Mucosa of descending colon (tissue), 3 donors: Measurements from ENCODE around the gene RRH. TPM values are rescaled to one million over a fixed set of nuclear protein-coding genes. Genes with fewer than 3 reads are reported as not detected.
"Not testable (repeated sequence)": the region's sequence is repeated elsewhere in the genome, so short reads cannot be mapped to it uniquely, and the experiment has no call there.

ENCODE experiments used
- ATAC-seq: fragments of 200-7000 bp; cut with Tn5 transposase; one replicate; pipeline ENCODE4 v1.9.1; 2020; ENCODE audit warnings: mild to moderate bottlenecking, moderate library complexity
- DNase-seq, 3 donors: peaks; one replicate each; pipeline ENCODE4 v3.0.0-alpha.2; 2020
- H3K36me3 ChIP-seq: fragments of 200-600 bp; one replicate; pipeline ENCODE4 v1.8.0; 2021; ENCODE audit warnings: low read depth, mild to moderate bottlenecking
- H3K4me1 ChIP-seq: fragments of 200-600 bp; one replicate; pipeline ENCODE4 v1.8.0; 2021; ENCODE audit warnings: low read depth, mild to moderate bottlenecking
- H3K4me3 ChIP-seq: fragments of 200-600 bp; one replicate; pipeline ENCODE4 v1.8.0; 2021; ENCODE audit warnings: mild to moderate bottlenecking
- H3K9me3 ChIP-seq: fragments of 200-600 bp; one replicate; pipeline ENCODE4 v1.8.0; 2021; ENCODE audit warnings: mild to moderate bottlenecking
- intact Hi-C, 2 donors: fragments of 100-400 bp; cut with DNase I in 1 of 2; cut with micrococcal nuclease in 1 of 2; formaldehyde crosslinking; loops; one replicate each; pipeline versions ENCODE4 v1.11.0 to v1.11.1; 2022; cut with DNase I, micrococcal nuclease
- long read RNA-seq, 2 donors: library from polyadenylated mRNA; unstranded; transcript quantifications; one replicate each; pipeline ENCODE4 v2.0.0, GENCODE V29; 2019 to 2021
- total RNA-seq, 3 donors: library from RNA; stranded (reverse); fragmentation: NEBNext Ultra II Directional in 2 of 3; extraction: Animal tissue kit (Norgen Biotek cat#: 25700) in 2 of 3; gene quantifications; one replicate each; pipeline versions ENCODE4 v1.2.1 to v1.2.4, GENCODE V29; 2021 to 2023
- TF ChIP-seq, protein P1 (sequence below): fragments of 200-600 bp; IDR thresholded peaks from one replicate; pipeline ENCODE4 v1.8.0; 2022; ENCODE audit warnings: antibody characterized with exemption, mild to moderate bottlenecking
- donor health status: DM: no; HTN: no; CAD: no; lungs with moderate emphysema.
- donor health status: DM: no; HTN: no; CAD: no.
- donor health status: DM: no; HTN: yes; CAD: no.

RRH gene
- not detected for total RNA-seq
- long read RNA-seq, donor 1, partial matches to known transcripts: 0 of 1 reads
- long read RNA-seq, donor 1, other reads (novel, unspliced or antisense): 1 of 1 reads
- long read RNA-seq, donor 2: 0 reads

GRCh38 chr4:109827672-109828071 lies at the start of gene RRH:
Gene RRH, plus strand, starts transcription at chr4:109827972. Its CDS starts 56 bp downstream, at chr4:109828028.
- H3K9me3 ChIP-seq: no peaks in the 10 kb centered on the region
- ATAC-seq (no peak), DNase-seq (no peak)
- intact Hi-C loops: loop anchor here in 1 of 2 donors (10.0 kb wide), 1 partner anchor 403 kb away; no protein-coding TSS in a partner anchor
- no peaks in the 10 kb centered on the region for H3K4me1 ChIP-seq
- H3K36me3 ChIP-seq: no peaks in the 10 kb centered on the region
- H3K4me3 ChIP-seq: no peak within 1 kb of the TSS
- TF ChIP-seq, protein P1, sequence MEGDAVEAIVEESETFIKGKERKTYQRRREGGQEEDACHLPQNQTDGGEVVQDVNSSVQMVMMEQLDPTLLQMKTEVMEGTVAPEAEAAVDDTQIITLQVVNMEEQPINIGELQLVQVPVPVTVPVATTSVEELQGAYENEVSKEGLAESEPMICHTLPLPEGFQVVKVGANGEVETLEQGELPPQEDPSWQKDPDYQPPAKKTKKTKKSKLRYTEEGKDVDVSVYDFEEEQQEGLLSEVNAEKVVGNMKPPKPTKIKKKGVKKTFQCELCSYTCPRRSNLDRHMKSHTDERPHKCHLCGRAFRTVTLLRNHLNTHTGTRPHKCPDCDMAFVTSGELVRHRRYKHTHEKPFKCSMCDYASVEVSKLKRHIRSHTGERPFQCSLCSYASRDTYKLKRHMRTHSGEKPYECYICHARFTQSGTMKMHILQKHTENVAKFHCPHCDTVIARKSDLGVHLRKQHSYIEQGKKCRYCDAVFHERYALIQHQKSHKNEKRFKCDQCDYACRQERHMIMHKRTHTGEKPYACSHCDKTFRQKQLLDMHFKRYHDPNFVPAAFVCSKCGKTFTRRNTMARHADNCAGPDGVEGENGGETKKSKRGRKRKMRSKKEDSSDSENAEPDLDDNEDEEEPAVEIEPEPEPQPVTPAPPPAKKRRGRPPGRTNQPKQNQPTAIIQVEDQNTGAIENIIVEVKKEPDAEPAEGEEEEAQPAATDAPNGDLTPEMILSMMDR: no peak

GRCh38 chr4:109782092-109782491 lies 45.7 kb upstream of the RRH start:
- H3K4me3 ChIP-seq, ATAC-seq, DNase-seq, intact Hi-C loops, H3K9me3 ChIP-seq, H3K36me3 ChIP-seq, H3K4me1 ChIP-seq: not testable (repeated sequence)

DNA sequence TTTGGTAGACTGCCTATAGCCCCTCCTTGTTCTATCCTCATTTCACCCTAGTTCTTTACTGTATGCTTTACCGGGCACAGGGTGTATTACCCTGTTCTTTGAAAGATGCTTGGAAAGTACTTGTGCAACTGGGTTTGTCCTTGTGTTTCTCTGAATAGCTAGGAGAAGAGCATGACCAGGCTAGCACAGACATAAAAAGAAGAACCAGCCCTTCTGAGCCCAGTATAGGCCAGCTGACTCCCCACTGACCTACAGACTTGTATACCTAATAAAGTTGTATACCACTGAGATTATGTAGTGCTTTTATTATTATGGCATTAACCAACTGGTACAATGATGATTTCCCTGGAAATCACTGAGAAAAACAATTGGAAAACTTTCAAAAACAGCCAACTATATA lies 40.9 kb upstream of the RRH start:
- H3K4me3 ChIP-seq: no peak overlapping the region
- DNase-seq (no peak), ATAC-seq (no peak)
- TF ChIP-seq, protein P1: no peak
- no peaks in the 10 kb centered on the region for H3K9me3 ChIP-seq
- intact Hi-C loops: no loop called here
- no peaks in the 10 kb centered on the region for H3K4me1 ChIP-seq
- H3K36me3 ChIP-seq: no peaks in the 10 kb centered on the region

DNA sequence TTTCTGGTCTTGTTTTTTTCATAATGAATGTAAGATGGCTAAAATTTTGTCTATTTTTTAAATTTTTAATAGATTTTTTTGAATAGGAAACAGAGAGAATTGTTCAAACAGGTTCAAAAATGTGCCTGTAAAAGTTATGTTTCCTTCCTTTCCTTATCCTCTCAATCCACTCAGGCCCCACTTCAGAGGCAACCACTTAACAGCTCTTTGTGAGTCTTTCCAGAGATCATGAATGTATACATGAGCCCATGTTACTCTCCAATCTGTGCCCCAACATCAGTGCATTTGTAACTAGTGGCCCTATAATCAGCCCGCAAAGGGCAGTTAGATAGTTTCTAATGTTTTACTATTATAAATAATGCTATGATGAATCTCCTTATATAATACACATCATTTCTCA lies 40.0 kb upstream of the RRH start:
- Histone ChIP-seq H3K4me3 (no peak overlapping the region), H3K9me3 (no peaks in the 10 kb centered on the region), H3K4me1 (no peaks in the 10 kb centered on the region), H3K36me3 (no peaks in the 10 kb centered on the region)
- TF ChIP-seq, protein P1: no peak
- no peak for ATAC-seq
- intact Hi-C loops: no loop called here
- DNase-seq: no peak

DNA sequence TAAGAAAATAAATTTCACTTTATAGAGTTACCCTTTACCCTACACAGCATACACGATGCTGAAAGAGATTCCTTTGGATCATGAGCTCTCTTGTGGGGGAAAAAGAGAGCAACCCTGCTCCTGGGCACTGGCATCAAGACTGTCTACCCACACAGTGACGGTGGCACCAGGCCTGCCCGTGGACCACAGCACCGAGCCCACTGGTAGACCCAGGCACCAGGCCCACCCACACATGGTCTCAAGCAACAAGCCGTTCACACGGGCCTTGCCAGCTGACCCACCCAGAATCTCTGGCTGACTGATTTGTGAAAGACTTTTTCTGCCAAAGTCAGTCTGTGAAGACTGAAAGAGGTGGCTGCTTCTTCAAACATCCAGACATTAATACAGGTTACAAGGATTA lies 32.7 kb upstream of the RRH start:
- DNase-seq: no peak
- peaks cover 12% of the 10 kb centered on the region for H3K9me3 ChIP-seq
- no peaks in the 10 kb centered on the region for H3K36me3 ChIP-seq
- TF ChIP-seq, protein P1: no peak
- H3K4me3 ChIP-seq: no peak overlapping the region
- intact Hi-C loops: no loop called here
- no peaks in the 10 kb centered on the region for H3K4me1 ChIP-seq
- no peak for ATAC-seq

- intact Hi-C loops: no loop called here
- ATAC-seq (no peak), DNase-seq (no peak)
- TF ChIP-seq, protein P1: no peak
- no peaks in the 10 kb centered on the region for H3K4me1 ChIP-seq
- no peak overlapping the region for H3K4me3 ChIP-seq
- H3K36me3 ChIP-seq: no peaks in the 10 kb centered on the region
- peaks cover 9% of the 10 kb centered on the region for H3K9me3 ChIP-seq
Measured at GRCh38 chr4:109798866-109799265, 28.9 kb upstream of the RRH start.
